ENCODE data around the gene PCP4.

DNA sequence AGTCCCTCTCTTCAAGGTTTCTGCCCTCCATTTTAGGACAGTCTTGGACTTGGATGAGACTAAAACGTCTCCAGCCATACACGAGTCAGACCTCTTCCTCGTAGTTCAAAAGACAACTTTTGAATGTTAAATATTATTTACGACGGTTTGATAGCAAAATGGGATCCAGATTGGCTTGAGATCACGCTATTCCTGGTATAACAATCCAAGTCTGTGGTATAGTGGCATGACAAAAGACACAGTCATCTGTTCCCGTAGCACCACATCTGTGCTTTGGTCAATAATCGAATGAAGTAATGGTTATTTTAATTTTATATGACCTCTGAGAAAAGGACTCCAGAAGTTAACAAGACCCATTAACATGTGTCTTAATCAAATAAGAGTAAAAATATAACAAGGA, 7.0 kb downstream of the PCP4 start:
- no peak for TF ChIP-seq EZH2 (IDR thresholded peaks at IDR 0.05; ENCODE audit: borderline replicate concordance, low read depth, low read length, severe bottlenecking)
- TF ChIP-seq, protein P1, sequence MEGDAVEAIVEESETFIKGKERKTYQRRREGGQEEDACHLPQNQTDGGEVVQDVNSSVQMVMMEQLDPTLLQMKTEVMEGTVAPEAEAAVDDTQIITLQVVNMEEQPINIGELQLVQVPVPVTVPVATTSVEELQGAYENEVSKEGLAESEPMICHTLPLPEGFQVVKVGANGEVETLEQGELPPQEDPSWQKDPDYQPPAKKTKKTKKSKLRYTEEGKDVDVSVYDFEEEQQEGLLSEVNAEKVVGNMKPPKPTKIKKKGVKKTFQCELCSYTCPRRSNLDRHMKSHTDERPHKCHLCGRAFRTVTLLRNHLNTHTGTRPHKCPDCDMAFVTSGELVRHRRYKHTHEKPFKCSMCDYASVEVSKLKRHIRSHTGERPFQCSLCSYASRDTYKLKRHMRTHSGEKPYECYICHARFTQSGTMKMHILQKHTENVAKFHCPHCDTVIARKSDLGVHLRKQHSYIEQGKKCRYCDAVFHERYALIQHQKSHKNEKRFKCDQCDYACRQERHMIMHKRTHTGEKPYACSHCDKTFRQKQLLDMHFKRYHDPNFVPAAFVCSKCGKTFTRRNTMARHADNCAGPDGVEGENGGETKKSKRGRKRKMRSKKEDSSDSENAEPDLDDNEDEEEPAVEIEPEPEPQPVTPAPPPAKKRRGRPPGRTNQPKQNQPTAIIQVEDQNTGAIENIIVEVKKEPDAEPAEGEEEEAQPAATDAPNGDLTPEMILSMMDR (IDR thresholded peaks at IDR 0.05; ENCODE audit: borderline replicate concordance, extremely low read depth, low read length, poor library complexity, severe bottlenecking), result no peak

All from DND-41 (cell line).